Measurements from ENCODE around the gene OR2G3.

GRCh38 chr1:247557926-247558674, 47.3 kb upstream of the OR2G3 start:
- TF ChIP-seq REST (IDR thresholded peaks at IDR 0.05; ENCODE audit: insufficient read depth in 1 of 2, low read depth in 2 of 2, low read length in 2 of 2) = no peak
- TF ChIP-seq TAF1 (IDR thresholded peaks at IDR 0.05; ENCODE audit: borderline replicate concordance, insufficient read depth, low read length) = no peak
- no peak for TF ChIP-seq POLR2AphosphoS5 (IDR thresholded peaks at IDR 0.05; ENCODE audit: low read depth, low read length)
- TF ChIP-seq SIN3A (IDR thresholded peaks at IDR 0.05; ENCODE audit: borderline replicate concordance, insufficient read depth, low read length) = no peak
- no peak for TF ChIP-seq FOXP2 (optimal IDR thresholded peaks at IDR 0.05; ENCODE audit: borderline replicate concordance, extremely low read depth, extremely low read length, insufficient read depth)
